Natural killer cell (primary cell): ENCODE results near the gene RARB. TPM values are rescaled to one million over a fixed set of nuclear protein-coding genes. Genes with fewer than 3 reads are reported as not detected.

Experiments
- ATAC-seq, 3 donors: fragments of 150-1000 bp in 2 of 3; fragments of 200-7000 bp in 1 of 3; cut with Tn5 transposase; 1 replicate in 1 of 3; 2 replicates in 2 of 3; pipeline ENCODE4 v1.10.0; 2021; ENCODE audit warnings: mild to moderate bottlenecking in 2 of 3, moderate library complexity in 2 of 3
- DNase-seq, 2 donors: peaks; one replicate each; pipeline versions ENCODE4 v3.0.0 to v3.0.0-alpha.2; 2013 to 2021; ENCODE audit warnings: mixed read lengths in 1 of 2
- H3K27ac ChIP-seq: one replicate; pipeline ENCODE4 v1.5.1; 2013; ENCODE audit warnings: mild to moderate bottlenecking, low read length
- H3K27me3 ChIP-seq: one replicate; pipeline ENCODE4 v1.6.1; 2013; ENCODE audit warnings: low read length; ENCODE audit not compliant: control insufficient read depth, insufficient read depth
- H3K36me3 ChIP-seq: one replicate; pipeline ENCODE4 v1.6.1; 2013; ENCODE audit warnings: low read length; ENCODE audit not compliant: control insufficient read depth, insufficient read depth
- H3K4me1 ChIP-seq: one replicate; pipeline ENCODE4 v1.6.1; 2013; ENCODE audit warnings: low read length; ENCODE audit not compliant: control insufficient read depth, insufficient read depth
- H3K4me3 ChIP-seq: one replicate; pipeline ENCODE4 v1.5.1; 2013; ENCODE audit warnings: low read length
- H3K9me3 ChIP-seq: one replicate; pipeline ENCODE4 v1.6.1; 2013; ENCODE audit warnings: low read length; ENCODE audit not compliant: control insufficient read depth, insufficient read depth
- H3K27ac Mint-ChIP-seq, 2 donors: one replicate each; pipeline ENCODE4 v1.8.0; 2022; ENCODE audit warnings: mild to moderate bottlenecking in 2 of 2, mixed read lengths in 2 of 2, moderate library complexity in 1 of 2
- H3K27me3 Mint-ChIP-seq, 2 donors: one replicate each; pipeline ENCODE4 v1.8.0; 2022; ENCODE audit warnings: low read depth in 2 of 2, mixed read lengths in 2 of 2
- H3K36me3 Mint-ChIP-seq: one replicate; pipeline ENCODE4 v1.8.0; 2022; ENCODE audit warnings: mixed read lengths
- H3K4me1 Mint-ChIP-seq, 2 donors: one replicate each; pipeline ENCODE4 v1.8.0; 2022; ENCODE audit warnings: mixed read lengths in 2 of 2
- H3K4me3 Mint-ChIP-seq: one replicate; pipeline ENCODE4 v1.8.0; 2022; ENCODE audit warnings: mild to moderate bottlenecking, moderate library complexity, mixed read lengths
- H3K9me3 Mint-ChIP-seq, 2 donors: one replicate each; pipeline ENCODE4 v1.8.0; 2022; ENCODE audit warnings: mixed read lengths in 2 of 2
- CTCF ChIP-seq: fragments of 200-600 bp; IDR thresholded peaks from one replicate; pipeline ENCODE4 v1.8.0; 2022; ENCODE audit warnings: antibody characterized with exemption
- WGBS: methylation state at CpG from one replicate; pipeline ENCODE4 v1.1.7; 2013; ENCODE audit warnings: missing lambda C conversion rate; ENCODE audit not compliant: insufficient coverage; 5-methylcytosine and 5-hydroxymethylcytosine counted together
- intact Hi-C: fragments of 100-400 bp; cut with micrococcal nuclease; formaldehyde crosslinking; loops from one replicate; pipeline ENCODE4 v1.14.2; 2022
- total RNA-seq, 4 donors: library from RNA; stranded (reverse); fragments of 120-200 nt in 1 of 4; gene quantifications; one replicate each; pipeline versions ENCODE4 v1.2.3 to v1.2.4, GENCODE V29; 2013 to 2022

RARB gene
- total RNA-seq, 3 donors from 2014 or later (not counting 1 experiment from before 2014, with no cell fraction given), result not detected

DNA sequence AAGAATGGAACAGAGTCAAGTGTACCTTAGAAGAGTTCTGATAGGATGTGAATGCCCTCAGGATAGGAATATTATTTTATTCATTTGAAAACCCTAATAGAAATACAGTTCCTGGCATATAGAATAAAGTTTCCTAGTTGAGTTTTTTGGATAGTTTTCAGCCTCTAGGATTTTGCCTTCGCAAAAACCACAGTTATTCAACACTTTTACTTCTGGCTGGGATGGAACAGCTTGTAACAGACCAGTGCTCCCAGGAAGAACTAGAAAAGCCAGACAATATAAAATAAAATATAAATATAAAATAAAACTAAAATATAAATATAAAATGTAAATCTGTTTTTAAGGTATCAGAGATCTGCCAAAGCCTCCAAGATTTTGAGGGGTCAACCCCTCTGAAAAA, 27.5 kb upstream of the RARB start:
- 100% methylated on average over 1 of the region's 1 CpG for WGBS
- peaks cover 5 to 7% of the 10 kb centered on the region in 2 donors for H3K27me3 Mint-ChIP-seq

DNA sequence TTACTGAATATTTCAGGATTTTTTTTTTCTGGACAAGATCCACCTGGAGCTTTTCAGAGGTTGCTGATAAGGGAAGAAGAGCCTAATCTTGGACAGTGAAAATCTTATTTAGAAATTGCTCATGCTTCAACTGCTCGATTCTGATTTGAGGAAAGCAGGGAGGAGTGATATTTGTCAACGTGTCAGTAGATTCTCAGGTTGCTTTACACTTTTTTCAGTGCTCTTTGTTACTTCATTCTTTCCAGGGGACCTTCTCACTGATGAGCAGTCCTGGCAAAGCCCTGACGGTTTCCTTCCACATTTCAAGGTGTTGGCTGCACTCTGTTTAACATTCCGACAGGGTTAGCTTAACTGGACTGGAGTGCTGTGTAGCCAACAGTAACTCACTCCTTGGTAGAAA, 24.1 kb upstream of the RARB start:
- H3K4me3 Mint-ChIP-seq, result no peak overlapping the region

More for the DNA sequence above, 27.5 kb upstream of the RARB start:
- Mint-ChIP-seq H3K4me3 (no peak overlapping the region), H3K36me3 (peaks cover 7% of the 10 kb centered on the region), H3K27ac (no peak overlapping the region), H3K4me1 (peaks cover 10 to 15% of the 10 kb centered on the region in 2 donors), H3K9me3 (no peaks in the 10 kb centered on the region)
- Histone ChIP-seq H3K9me3 (no peaks in the 10 kb centered on the region), H3K4me1 (peaks cover 6% of the 10 kb centered on the region), H3K27me3 (no peaks in the 10 kb centered on the region), H3K36me3 (no peaks in the 10 kb centered on the region), H3K27ac (no peak overlapping the region), H3K4me3 (no peak overlapping the region)
- no peak for DNase-seq
- ATAC-seq, result no peak
- TF ChIP-seq CTCF, result no peak
- intact Hi-C loops, result no loop called here

DNA sequence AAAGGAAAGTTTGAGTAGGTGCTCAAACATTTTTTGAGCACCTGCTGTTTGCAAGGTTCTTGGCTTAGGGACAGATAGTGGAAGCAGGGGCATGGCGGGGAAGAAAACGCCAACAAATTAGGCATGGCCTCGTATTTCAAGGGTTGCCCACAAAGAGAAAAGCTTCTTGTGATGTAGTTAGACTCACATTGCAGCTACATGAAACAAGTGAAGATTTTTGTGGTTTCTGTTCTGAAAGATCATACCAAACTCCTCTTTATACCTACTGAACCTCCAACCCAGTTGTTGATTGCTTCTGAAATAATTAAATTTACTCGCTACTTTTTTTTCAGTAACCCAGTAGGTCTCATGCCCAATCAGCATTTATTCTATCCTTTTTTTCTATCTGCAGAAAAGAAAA, 23.5 kb upstream of the RARB start:
- DNase-seq (no peak), ATAC-seq (no peak)
- WGBS, result 77% methylated on average over 3 of the region's 4 CpGs
- TF ChIP-seq CTCF, result no peak
- Mint-ChIP-seq H3K4me1 (no peaks in the 10 kb centered on the region), H3K4me3 (no peak overlapping the region), H3K27ac (no peak overlapping the region), H3K9me3 (no peaks in the 10 kb centered on the region), H3K27me3 (peaks cover 6 to 7% of the 10 kb centered on the region in 2 donors), H3K36me3 (peaks cover 7% of the 10 kb centered on the region)
- intact Hi-C loops, result no loop called here
- no peaks in the 10 kb centered on the region for H3K36me3 ChIP-seq
- no peak overlapping the region for H3K4me3 ChIP-seq
- H3K9me3 ChIP-seq, result no peaks in the 10 kb centered on the region
- no peaks in the 10 kb centered on the region for H3K4me1 ChIP-seq
- H3K27ac ChIP-seq, result no peak overlapping the region
- no peaks in the 10 kb centered on the region for H3K27me3 ChIP-seq

More for the DNA sequence above, 24.1 kb upstream of the RARB start:
- 88% methylated on average over 4 of the region's 4 CpGs for WGBS
- Histone ChIP-seq H3K9me3 (no peaks in the 10 kb centered on the region), H3K27ac (no peak overlapping the region), H3K36me3 (no peaks in the 10 kb centered on the region), H3K4me3 (no peak overlapping the region), H3K4me1 (no peaks in the 10 kb centered on the region), H3K27me3 (no peaks in the 10 kb centered on the region)
- DNase-seq (no peak), ATAC-seq (no peak)
- Mint-ChIP-seq H3K36me3 (peaks cover 7% of the 10 kb centered on the region), H3K4me1 (no peaks in the 10 kb centered on the region), H3K27ac (no peak overlapping the region), H3K27me3 (peaks cover 6 to 7% of the 10 kb centered on the region in 2 donors), H3K9me3 (no peaks in the 10 kb centered on the region)
- intact Hi-C loops, result no loop called here
- no peak for TF ChIP-seq CTCF

GRCh38 chr3:25405335-25405734, 22.7 kb upstream of the RARB start:
- no peak for DNase-seq
- Mint-ChIP-seq H3K27me3 (peaks cover 3 to 4% of the 10 kb centered on the region in 2 donors), H3K9me3 (no peaks in the 10 kb centered on the region), H3K4me1 (no peaks in the 10 kb centered on the region), H3K36me3 (peaks cover 7% of the 10 kb centered on the region), H3K4me3 (no peak overlapping the region), H3K27ac (no peak overlapping the region)
- H3K4me3 ChIP-seq, result no peak overlapping the region
- no CpG with 5 or more reads among the region's 1 CpG for WGBS
- no peaks in the 10 kb centered on the region for H3K4me1 ChIP-seq
- TF ChIP-seq CTCF, result no peak
- no peak for ATAC-seq
- intact Hi-C loops, result no loop called here
- peaks cover 2% of the 10 kb centered on the region for H3K27me3 ChIP-seq
- H3K36me3 ChIP-seq, result no peaks in the 10 kb centered on the region
- H3K9me3 ChIP-seq, result no peaks in the 10 kb centered on the region
- no peak overlapping the region for H3K27ac ChIP-seq
